ENCODE measurements around the gene HELQ.

GRCh38 chr4:83362492-83363329 is 92.9 kb downstream of the HELQ start:
- TF ChIP-seq CTCF (conservative IDR thresholded peaks at IDR 0.05 in 1 of 2, IDR thresholded peaks at IDR 0.05 in 1 of 2; ENCODE audit: extremely low read depth in 1 of 2, insufficient read depth in 1 of 2, low read depth in 1 of 2, low read length in 2 of 2) = peak; percentile 41 to 42
- TF ChIP-seq EZH2 (IDR thresholded peaks at IDR 0.05; ENCODE audit: borderline replicate concordance, low read length) = no peak

Data from mammary epithelial cell (primary cell).